ENCODE results near the gene NACC2. TPM values are rescaled to one million over a fixed set of nuclear protein-coding genes. Genes with fewer than 3 reads are reported as not detected.

NACC2 gene
- total RNA-seq, 2 donors from 2014 or later = 8.4 to 13.7 TPM

DNA sequence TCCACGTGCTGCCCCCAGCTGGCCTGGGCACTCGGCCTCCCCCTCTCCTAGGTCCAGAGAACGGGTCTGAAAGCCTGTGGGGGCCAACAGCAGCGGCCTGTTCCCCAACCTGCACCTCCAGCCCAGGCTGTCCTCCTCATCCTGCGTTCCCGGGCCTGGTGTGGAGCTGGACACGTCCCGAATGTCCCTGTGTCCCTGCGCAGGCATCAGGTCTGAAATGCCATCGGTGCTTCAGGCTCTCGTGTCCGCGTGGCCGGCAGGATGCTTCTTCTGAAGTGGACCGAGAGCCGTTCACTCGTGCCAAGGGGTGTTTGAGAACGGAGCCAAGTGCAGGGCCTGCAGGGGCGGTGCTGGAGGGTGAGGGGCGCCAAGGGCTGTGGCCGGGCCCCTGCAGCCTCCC is 109.2 kb downstream of the NACC2 start:
- H3K4me1 Mint-ChIP-seq (ENCODE audit: low read depth) = peaks cover 3% of the 10 kb centered on the region
- H3K27me3 Mint-ChIP-seq (ENCODE audit: low read depth) = no peaks in the 10 kb centered on the region
- H3K9me3 Mint-ChIP-seq = no peaks in the 10 kb centered on the region
- H3K4me3 Mint-ChIP-seq = no peak overlapping the region
- H3K27ac Mint-ChIP-seq = no peak overlapping the region
- ATAC-seq (replicated peaks in 1 of 2) (no peak), DNase-seq (no peak)
- no peaks in the 10 kb centered on the region for H3K36me3 Mint-ChIP-seq (ENCODE audit: insufficient read depth in 2 of 2)

DNA sequence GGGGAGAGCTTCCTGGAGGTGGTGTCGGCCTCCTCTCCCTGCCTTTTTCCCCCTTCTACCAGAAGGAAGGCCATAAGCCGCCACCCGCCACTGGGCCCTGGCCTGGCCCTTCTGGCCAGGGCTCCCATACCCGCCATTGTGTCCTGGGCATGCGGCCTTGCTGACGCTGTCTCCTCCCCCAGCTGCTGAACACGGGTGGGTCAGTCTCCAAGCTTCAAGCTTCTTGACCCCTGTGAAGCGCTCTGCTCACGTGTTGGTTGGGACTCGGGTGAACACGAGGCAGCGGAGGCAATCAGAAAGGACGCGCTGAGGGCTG is 109.7 kb downstream of the NACC2 start:
- no peak for ATAC-seq (replicated peaks in 1 of 2)
- DNase-seq = no peak
- no peaks in the 10 kb centered on the region for H3K9me3 Mint-ChIP-seq
- no peak overlapping the region for H3K4me3 Mint-ChIP-seq
- no peaks in the 10 kb centered on the region for H3K36me3 Mint-ChIP-seq (ENCODE audit: insufficient read depth in 2 of 2)
- H3K4me1 Mint-ChIP-seq (ENCODE audit: low read depth) = peaks cover 3% of the 10 kb centered on the region
- H3K27ac Mint-ChIP-seq = no peak overlapping the region
- no peaks in the 10 kb centered on the region for H3K27me3 Mint-ChIP-seq (ENCODE audit: low read depth)

DNA sequence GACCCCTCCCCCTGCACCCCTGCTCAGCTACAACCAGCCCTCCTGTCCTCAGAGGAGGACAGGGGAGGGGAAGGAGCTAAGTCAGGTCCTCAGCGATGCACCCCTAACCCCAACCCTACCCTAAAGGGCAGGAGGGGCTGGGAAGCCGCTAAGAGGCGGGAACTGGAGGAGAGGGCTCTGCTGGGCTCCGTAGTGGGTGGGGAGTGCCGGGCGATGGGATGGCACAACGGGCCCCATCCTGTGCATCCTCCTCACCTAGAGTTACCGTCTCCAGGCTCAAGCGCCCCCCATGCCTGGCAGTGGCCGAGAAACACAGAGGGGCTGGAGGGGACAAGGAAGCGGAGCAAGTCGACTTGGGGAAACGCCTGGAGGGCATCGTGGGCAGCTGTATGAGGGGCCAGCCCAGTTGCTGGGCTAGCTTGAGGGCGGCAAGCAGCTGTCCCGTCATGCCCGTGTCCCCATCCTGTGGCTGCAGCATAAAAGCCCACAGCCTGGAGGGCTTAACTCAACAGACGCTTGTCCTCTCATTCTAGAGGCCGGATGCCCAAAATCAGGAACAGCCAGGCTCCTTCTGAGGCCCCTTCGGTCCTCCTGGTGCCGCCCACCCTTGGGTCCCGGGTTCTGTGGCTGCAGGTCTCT is 110.9 kb downstream of the NACC2 start:
- Mint-ChIP-seq H3K36me3 (ENCODE audit: insufficient read depth in 2 of 2) (no peaks in the 10 kb centered on the region), H3K9me3 (no peaks in the 10 kb centered on the region), H3K27me3 (ENCODE audit: low read depth) (no peaks in the 10 kb centered on the region), H3K4me1 (ENCODE audit: low read depth) (no peaks in the 10 kb centered on the region), H3K27ac (no peak overlapping the region), H3K4me3 (no peak overlapping the region)
- DNase-seq (no peak), ATAC-seq (replicated peaks in 1 of 2) (no peak)

DNA sequence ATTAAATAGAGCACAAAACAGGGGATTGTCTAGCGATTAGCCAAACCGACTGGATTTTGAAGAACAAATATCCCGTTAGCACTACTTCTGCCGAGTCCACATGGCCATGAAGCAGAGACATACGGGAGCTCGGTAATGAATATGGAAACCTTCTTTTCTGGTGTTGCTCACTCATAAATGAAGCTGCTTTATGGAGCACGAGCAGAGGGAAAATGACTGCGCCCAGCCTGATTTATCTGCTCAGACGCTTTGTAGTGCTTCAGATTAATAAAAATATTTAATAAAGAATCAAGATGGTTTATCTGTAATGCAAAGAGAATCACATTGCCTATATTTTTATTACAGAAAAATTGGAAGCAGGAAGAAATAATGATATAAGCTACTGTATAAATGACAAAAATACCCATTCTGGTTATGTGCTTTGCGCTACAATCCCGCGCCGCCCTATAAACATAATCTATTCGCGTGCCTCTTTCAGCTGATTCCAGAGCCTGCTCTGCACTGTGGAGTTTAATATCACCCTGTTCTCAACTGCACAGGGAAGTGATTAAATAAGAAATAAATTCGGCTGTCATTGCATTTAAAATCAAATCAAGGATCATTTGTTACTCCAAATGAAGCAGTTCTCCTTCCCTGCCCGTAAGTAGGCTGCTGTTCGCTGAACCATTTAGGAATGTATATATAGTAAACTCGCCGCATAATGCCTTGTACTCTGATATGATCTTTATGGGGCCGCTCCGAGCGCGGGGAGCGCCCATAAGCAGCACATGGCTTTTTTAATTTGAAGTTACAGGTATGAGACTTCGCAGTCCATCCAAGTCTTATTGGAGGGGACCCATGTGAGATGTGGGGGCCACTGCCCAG is 111.6 kb downstream of the NACC2 start:
- ATAC-seq (replicated peaks in 1 of 2) = no peak
- H3K27ac Mint-ChIP-seq = no peak overlapping the region
- H3K9me3 Mint-ChIP-seq = no peaks in the 10 kb centered on the region
- DNase-seq = no peak
- no peaks in the 10 kb centered on the region for H3K36me3 Mint-ChIP-seq (ENCODE audit: insufficient read depth in 2 of 2)
- H3K27me3 Mint-ChIP-seq (ENCODE audit: low read depth) = no peaks in the 10 kb centered on the region
- peaks cover 6% of the 10 kb centered on the region for H3K4me1 Mint-ChIP-seq (ENCODE audit: low read depth)
- no peak overlapping the region for H3K4me3 Mint-ChIP-seq

DNA sequence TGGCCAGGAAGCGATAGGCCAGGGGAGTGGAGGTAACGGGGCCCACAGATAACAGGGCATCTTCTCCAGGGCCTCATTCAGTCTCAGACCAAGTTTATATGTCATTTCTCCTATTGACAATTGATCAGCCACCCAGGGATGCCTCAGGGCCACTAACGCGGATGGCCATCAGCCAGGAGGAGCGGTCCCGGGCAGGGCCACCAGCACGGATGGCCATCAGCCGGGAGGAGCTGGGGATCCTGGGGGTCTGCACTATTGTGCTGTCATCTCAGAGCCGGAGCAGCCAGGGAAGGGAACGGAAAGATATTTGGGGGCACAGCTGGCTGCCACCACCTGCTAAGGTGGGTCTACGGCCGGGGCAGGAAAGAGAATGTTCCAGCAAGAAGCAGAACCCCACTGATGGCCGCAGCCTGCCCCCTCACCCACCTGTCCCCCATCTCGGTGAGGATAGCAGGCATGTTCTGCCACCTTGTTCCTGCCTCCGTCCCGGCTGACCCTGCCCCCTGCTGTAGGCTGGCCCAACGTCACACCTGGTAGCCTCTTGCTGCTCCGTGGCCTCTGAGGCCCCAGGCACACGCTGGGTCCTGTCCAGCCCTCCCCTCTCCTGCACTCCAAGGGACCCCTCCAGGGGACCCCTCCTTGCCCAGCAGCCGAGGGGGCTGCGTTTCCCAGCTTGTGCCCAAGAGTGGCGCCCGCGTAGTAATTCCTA is 112.4 kb downstream of the NACC2 start:
- H3K36me3 Mint-ChIP-seq (ENCODE audit: insufficient read depth in 2 of 2) = no peaks in the 10 kb centered on the region
- H3K4me1 Mint-ChIP-seq (ENCODE audit: low read depth) = peaks cover 6% of the 10 kb centered on the region
- no peaks in the 10 kb centered on the region for H3K9me3 Mint-ChIP-seq
- H3K27me3 Mint-ChIP-seq (ENCODE audit: low read depth) = no peaks in the 10 kb centered on the region
- no peak overlapping the region for H3K4me3 Mint-ChIP-seq
- no peak overlapping the region for H3K27ac Mint-ChIP-seq
- no peak for ATAC-seq (replicated peaks in 1 of 2)
- no peak for DNase-seq

DNA sequence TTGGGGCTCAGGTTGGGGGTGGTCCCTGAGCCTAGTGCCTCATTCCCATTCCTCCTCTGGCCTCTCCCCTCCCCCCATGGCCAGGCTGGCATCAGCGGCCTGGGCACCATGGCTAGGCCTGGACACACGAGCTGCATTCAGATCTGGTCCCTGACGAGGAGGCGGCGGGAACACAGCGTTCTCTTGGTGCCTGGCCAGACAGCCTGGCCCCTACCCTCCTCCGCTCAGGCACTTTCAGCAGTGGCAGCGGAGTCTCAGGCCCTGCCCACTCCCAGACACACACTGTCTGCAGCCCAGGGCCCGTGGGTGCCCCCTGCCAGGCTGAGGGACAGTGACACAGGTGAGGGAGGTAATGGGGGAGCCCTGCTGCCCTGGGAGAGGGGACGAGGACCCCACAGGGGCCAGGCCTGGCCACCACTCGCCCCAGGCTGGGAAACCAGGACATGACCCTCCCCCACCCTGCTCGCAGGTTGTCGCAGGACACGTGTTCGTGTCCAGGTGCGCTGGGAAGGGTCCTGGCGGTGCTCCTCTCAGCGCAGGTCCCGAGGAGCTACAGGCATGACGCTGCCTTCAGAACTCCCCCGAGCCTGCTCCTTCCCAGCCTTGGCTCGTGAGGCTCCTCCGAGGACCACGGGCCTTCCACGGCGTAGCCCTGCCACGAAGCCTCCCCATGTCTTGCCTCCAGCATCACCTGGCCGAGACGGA is 114.0 kb downstream of the NACC2 start:
- H3K9me3 Mint-ChIP-seq = no peaks in the 10 kb centered on the region
- H3K4me1 Mint-ChIP-seq (ENCODE audit: low read depth) = peaks cover 6% of the 10 kb centered on the region
- ATAC-seq (replicated peaks in 1 of 2) (no peak), DNase-seq (no peak)
- no peaks in the 10 kb centered on the region for H3K27me3 Mint-ChIP-seq (ENCODE audit: low read depth)
- no peak overlapping the region for H3K4me3 Mint-ChIP-seq
- H3K36me3 Mint-ChIP-seq (ENCODE audit: insufficient read depth in 2 of 2) = no peaks in the 10 kb centered on the region
- H3K27ac Mint-ChIP-seq = no peak overlapping the region

DNA sequence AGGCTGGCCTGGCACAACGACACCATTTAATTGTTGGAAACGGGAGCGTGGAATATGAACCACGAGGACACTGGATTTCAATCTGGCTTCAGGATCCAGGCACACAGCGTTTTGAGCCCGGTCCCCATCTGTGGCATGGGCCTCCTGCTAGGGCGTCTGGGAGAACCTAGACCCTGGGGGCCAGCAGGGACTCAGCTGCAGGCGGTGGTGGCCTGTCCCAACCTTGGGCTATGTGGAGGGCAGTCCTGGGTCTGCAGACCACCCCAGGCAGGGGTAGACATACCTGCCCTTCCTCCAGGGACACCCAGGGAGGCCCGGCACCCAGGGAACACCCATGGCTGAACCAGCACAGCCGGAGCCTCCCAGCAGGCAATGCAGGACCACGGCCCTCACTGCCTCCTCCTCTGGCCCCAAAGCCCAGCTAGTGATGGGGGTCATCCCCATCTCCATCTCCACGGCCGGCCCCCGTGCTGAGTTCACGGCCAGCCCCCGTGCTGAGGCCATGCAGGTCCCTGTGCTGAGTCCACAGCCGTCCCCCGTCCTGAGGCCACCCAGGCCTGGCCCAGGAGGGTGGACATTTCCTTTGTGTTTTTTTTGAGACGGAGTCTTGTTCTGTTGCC is 115.4 kb downstream of the NACC2 start:
- no peaks in the 10 kb centered on the region for H3K36me3 Mint-ChIP-seq (ENCODE audit: insufficient read depth in 2 of 2)
- H3K4me3 Mint-ChIP-seq = no peak overlapping the region
- DNase-seq (no peak), ATAC-seq (replicated peaks in 1 of 2) (no peak)
- H3K4me1 Mint-ChIP-seq (ENCODE audit: low read depth) = peaks cover 6% of the 10 kb centered on the region
- H3K27ac Mint-ChIP-seq = no peak overlapping the region
- H3K27me3 Mint-ChIP-seq (ENCODE audit: low read depth) = no peaks in the 10 kb centered on the region
- no peaks in the 10 kb centered on the region for H3K9me3 Mint-ChIP-seq

DNA sequence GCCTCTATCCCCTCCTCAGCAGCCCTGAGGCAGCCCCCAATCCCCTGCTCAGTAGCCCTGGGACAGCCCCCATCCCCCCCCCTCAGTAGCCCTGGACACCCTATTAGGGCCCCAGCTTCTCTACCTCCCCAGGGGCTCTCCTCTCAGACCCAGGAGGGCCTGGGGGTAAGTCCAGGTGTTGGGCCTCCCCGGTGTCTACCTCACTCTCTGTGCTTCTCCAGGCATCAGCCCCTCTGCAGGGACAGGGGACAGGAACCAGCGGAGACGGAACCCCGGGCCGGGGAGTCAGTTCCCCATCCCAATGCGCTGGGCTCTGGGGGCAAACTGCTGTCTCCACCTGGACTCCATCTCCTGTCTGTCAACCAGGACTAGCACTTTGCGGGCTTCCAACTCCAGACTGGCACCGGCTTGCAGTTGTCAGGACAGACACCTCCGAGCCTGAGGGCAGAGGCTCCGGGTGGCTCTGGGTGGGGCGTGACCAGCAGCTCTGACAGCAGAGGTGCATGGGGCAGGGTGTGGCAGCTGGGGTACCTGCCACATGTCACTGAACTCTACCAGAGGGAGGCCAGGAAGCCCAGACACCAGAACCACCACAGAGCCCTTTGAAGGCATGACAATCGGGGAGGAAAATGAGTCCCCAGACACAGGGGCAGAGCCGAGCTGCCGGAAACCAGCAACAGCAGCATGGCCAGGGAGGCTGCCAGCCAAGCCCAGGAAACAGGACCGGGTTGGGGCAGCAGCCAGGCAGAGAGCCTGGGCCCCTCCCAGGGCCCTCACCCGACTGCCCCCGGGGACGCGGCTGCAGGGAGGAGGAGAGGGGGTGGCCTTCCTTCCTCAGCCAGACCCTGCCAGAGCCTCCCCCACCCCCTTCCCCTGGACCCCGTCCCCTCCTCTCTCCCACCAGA is 116.2 kb downstream of the NACC2 start:
- no peaks in the 10 kb centered on the region for H3K9me3 Mint-ChIP-seq
- no peaks in the 10 kb centered on the region for H3K27me3 Mint-ChIP-seq (ENCODE audit: low read depth)
- peaks cover 6% of the 10 kb centered on the region for H3K4me1 Mint-ChIP-seq (ENCODE audit: low read depth)
- peak; percentile 80 to 82 for ATAC-seq (replicated peaks in 1 of 2)
- peak overlapping the region in 1 of 2 donors; percentile 40 for H3K4me3 Mint-ChIP-seq
- peak; percentile 39 to 40 for DNase-seq
- H3K36me3 Mint-ChIP-seq (ENCODE audit: insufficient read depth in 2 of 2) = no peaks in the 10 kb centered on the region
- no peak overlapping the region for H3K27ac Mint-ChIP-seq

DNA sequence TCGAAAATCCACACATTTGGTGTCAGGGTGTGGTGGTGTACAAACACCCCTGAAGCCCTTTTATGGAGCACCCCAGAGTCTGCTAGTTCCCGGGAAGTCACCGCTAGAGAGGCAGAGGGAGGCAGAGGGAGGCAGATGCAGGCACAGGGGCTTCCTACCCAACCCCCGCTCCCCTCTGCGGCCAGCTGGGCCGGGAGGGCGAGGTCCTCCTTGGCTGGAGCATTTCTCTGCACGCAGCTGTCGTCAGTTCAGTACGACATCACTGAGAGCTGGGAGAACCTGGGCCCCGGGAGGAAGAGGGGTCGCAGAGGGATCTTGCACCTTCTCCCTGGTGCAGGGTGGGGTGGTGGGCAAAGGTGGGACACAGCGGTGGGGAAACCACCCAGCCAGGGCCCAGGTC is 118.1 kb downstream of the NACC2 start:
- Mint-ChIP-seq H3K4me3 (no peak overlapping the region), H3K27ac (no peak overlapping the region), H3K36me3 (ENCODE audit: insufficient read depth in 2 of 2) (no peaks in the 10 kb centered on the region), H3K9me3 (no peaks in the 10 kb centered on the region), H3K27me3 (ENCODE audit: low read depth) (no peaks in the 10 kb centered on the region), H3K4me1 (ENCODE audit: low read depth) (peaks cover 6% of the 10 kb centered on the region)
- DNase-seq = no peak
- no peak for ATAC-seq (replicated peaks in 1 of 2)

DNA sequence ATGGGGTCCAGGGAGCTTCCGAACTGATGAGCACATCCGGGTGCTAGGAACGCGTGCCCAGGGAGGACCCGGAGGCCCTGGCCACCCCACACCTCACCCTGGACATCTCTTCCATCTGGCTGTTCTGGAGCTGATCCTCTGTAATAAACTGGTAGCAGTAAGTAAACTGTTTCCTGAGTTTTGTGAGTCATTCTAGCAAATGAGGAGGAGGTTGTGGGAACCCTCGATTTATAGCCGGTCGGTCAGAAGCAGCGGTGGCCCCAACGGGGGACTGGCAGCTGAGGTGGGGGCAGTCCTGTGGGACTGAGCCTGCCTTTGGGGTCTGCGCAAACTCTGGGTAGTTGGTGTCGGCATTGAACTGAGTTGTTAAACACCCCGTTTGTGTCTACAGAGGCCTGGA is 118.6 kb downstream of the NACC2 start:
- Mint-ChIP-seq H3K36me3 (ENCODE audit: insufficient read depth in 2 of 2) (no peaks in the 10 kb centered on the region), H3K4me3 (no peak overlapping the region), H3K9me3 (no peaks in the 10 kb centered on the region), H3K27ac (no peak overlapping the region), H3K27me3 (ENCODE audit: low read depth) (no peaks in the 10 kb centered on the region), H3K4me1 (ENCODE audit: low read depth) (peaks cover 6% of the 10 kb centered on the region)
- ATAC-seq (replicated peaks in 1 of 2) (no peak), DNase-seq (no peak)

DNA sequence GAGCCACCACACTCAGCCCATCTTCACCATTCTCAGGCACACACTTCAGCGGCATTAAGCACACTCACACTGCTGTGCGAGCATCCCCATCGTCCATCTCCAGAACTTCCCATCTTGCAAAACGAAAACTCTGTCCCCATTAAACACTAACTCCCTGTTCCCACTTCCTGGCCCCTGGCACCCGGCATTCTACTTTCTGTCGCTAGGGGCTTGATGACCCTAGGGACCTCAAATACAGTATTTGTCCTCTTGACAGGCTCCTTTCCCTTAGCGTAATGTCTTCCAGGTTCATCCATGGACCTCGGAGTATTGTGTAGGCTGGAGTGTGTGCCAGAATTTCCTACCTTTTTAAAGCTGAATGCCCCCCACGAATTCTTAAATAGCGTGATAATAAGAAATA is 119.3 kb downstream of the NACC2 start:
- Mint-ChIP-seq H3K36me3 (ENCODE audit: insufficient read depth in 2 of 2) (no peaks in the 10 kb centered on the region), H3K9me3 (no peaks in the 10 kb centered on the region), H3K4me3 (no peak overlapping the region), H3K4me1 (ENCODE audit: low read depth) (peaks cover 6% of the 10 kb centered on the region), H3K27me3 (ENCODE audit: low read depth) (no peaks in the 10 kb centered on the region), H3K27ac (no peak overlapping the region)
- DNase-seq = no peak
- ATAC-seq (replicated peaks in 1 of 2) = no peak

DNA sequence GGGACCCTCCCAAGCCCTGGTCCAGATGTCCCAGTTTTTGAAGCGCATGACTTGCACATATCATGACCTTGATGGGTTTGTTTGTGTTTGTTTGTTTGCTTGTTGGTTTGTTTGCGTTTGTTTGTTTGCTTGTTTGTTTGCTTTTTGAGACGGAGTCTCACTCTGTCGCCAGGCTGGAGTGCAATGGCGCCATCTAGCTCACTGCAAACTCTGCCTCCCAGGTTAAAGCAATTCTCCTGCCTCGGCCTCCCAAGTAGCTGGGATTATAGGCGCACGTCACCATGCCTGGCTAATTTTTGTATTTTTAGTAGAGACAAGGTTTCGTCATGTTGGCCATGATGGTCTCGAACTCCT is 120.9 kb downstream of the NACC2 start:
- no peaks in the 10 kb centered on the region for H3K36me3 Mint-ChIP-seq (ENCODE audit: insufficient read depth in 2 of 2)
- no peak overlapping the region for H3K27ac Mint-ChIP-seq
- H3K27me3 Mint-ChIP-seq (ENCODE audit: low read depth) = no peaks in the 10 kb centered on the region
- no peak overlapping the region for H3K4me3 Mint-ChIP-seq
- no peak for DNase-seq
- no peak for ATAC-seq (replicated peaks in 1 of 2)
- no peaks in the 10 kb centered on the region for H3K9me3 Mint-ChIP-seq
- peaks cover 6% of the 10 kb centered on the region for H3K4me1 Mint-ChIP-seq (ENCODE audit: low read depth)
